Fibroblast of peridontal ligament (primary cell): ENCODE data around the gene LRRC4C.

Source experiments
- DNase-seq: peaks from one replicate; pipeline ENCODE4 v3.0.0-alpha.2; 2010; ENCODE audit errors: extremely low read depth

LRRC4C gene

GRCh38 chr11:41414771-41415440 is 44.5 kb downstream of the LRRC4C start:
- DNase-seq = no peak

- no peak for DNase-seq
Observed at GRCh38 chr11:41413843-41414242, 45.6 kb downstream of the LRRC4C start.

DNA sequence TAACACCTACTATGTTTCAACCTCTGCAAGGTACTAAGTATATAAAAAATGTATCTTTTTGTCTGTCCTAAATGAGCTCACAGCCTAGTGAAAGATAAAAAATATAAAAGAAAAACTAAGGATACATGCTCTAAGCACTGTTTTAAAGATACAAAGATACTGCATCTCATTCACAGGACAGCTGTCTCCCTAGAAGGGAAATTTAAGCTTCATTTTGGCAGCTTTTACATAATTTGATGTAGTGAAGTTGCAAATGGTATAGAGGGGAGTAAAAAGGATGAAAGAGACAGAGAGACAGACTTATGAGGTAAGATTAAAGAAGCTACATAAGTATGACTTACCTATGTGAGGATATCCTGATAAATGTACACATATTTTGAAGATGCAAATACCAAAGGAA is 53.6 kb downstream of the LRRC4C start:
- DNase-seq = no peak

GRCh38 chr11:41404109-41404508 is 55.3 kb downstream of the LRRC4C start:
- DNase-seq = no peak

- no peak for DNase-seq
Observed at GRCh38 chr11:41403458-41403857, 56.0 kb downstream of the LRRC4C start.

DNA sequence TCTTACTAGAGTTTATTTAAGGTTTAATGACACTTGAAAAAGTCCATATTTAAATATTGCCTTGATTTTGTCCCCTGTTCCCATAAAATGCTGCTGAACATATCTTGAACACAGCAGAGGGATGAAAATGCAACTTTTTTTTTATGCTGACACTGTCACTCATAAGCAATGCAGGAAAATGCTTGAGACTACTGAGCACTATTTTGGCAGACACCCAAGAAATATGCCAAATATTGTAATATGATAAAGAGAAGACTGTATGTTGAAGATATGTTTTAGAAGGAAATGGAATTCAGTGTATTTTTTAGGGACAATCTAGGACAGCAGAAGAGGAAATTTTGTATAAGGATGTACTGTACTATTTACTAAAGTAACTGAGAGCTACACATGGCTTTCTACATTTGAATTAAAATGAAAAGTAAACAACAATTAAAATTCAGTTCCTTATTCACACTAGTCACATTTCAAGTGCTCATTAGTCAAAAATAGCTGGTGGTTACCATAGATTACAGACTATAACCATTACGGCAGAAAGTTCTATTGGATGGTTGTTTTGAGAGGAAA is 58.6 kb downstream of the LRRC4C start:
- no peak for DNase-seq

DNA sequence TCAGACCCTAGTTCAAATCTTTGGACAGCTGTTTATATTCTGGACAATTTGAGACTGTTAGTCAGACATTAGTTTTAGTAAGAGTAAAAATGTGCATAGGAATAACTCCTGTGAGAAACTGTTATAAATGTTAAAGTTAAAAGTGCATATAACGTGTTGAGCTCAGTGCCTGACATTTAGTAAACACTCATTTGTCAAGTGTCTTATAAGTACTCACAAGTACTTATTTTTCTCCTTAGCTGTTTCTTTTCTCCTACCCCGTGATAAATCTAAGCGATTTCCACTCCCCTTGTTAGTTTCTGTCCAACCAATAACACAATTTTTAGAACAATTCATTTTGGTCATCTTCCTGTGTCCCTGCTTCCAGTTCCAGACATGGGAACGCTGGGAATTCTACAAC is 59.3 kb downstream of the LRRC4C start:
- no peak for DNase-seq

DNA sequence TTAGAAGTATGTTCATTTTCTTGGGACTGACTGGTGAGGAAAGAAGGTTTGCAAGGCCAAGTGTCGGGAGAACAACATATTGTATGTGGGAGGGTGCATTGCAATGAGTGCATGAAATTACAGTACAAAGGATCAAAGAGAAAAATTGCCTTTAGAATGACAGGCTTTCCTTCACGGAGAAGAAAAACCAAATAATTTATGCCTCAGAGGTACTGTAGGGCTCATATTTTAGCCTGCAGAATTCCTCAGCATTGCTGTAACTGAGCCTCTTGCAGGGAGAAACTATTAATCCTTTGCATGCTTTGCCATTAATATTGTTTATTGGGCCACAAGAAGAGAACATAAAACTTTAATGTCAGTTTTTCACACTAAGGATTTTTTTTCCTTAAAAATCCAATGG is 60.1 kb downstream of the LRRC4C start:
- no peak for DNase-seq

DNA sequence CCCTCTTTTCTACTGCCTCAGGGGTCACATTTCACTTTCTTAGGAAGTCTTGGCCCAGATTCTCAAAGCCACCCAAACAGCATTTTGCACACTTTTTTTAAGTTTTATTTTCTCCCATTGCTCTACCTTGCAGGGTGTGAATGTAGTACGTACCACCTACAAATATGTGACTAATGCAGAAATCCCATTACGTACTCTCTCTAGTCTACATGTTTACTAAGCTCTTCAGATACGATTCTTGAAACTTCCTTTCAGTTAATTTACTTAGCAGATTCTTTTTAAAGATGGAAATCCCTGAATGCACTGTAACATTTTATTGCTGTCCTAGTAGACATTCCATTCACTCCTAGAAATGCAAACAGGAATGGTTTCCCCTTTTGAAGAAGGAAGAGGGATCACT is 61.3 kb downstream of the LRRC4C start:
- DNase-seq = no peak

- no peak for DNase-seq
Observed at GRCh38 chr11:41394521-41395195, 64.8 kb downstream of the LRRC4C start.

GRCh38 chr11:41392596-41392995 is 66.9 kb downstream of the LRRC4C start:
- no peak for DNase-seq

- no peak for DNase-seq
Observed at GRCh38 chr11:41389623-41390130, 69.8 kb downstream of the LRRC4C start.

- no peak for DNase-seq
Observed at GRCh38 chr11:41384329-41384728, 75.1 kb downstream of the LRRC4C start.

DNA sequence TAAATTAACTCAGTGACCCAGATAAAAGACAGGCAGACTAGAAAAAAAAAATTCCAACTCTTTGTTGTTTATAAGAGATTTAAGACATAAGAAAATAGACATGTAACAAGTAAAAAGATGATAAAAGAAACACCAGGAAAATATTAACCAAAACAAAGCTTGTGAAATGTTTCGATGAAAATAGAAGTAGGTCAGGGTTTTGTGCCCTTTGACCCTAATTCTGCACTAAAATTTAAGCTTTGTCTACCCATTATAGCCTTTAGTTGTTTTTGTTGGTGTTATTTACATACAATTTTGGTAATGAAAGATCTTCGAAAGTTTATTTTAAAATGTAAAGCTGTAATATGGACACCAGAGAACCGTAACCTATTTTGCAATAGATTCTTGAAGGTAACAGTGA is 75.7 kb downstream of the LRRC4C start:
- no peak for DNase-seq

GRCh38 chr11:41382927-41383326 is 76.5 kb downstream of the LRRC4C start:
- no peak for DNase-seq

DNA sequence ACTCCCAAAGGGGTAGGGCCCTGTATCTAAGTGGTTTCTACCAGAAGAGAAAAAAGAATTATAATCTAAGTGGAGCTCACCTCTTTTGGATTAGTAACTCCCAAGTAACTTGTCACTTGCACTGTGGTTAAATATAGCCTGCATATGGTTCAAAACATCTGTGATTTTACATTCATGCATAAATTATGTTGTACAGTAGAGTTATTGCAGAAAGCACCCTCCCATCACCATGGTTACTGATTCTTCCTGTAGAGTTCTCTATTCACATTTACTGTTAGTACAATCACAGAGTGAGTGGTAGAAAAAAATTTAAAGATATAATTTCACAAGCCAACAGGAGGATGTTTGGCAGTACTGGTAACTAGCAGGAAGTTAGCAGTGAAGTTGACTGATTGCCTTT is 80.4 kb downstream of the LRRC4C start:
- no peak for DNase-seq

GRCh38 chr11:41377709-41378394 is 81.6 kb downstream of the LRRC4C start:
- no peak for DNase-seq

GRCh38 chr11:41351825-41352224 is 107.6 kb downstream of the LRRC4C start:
- DNase-seq = no peak

- no peak for DNase-seq
Observed at GRCh38 chr11:41346042-41346441, 113.4 kb downstream of the LRRC4C start.

DNA sequence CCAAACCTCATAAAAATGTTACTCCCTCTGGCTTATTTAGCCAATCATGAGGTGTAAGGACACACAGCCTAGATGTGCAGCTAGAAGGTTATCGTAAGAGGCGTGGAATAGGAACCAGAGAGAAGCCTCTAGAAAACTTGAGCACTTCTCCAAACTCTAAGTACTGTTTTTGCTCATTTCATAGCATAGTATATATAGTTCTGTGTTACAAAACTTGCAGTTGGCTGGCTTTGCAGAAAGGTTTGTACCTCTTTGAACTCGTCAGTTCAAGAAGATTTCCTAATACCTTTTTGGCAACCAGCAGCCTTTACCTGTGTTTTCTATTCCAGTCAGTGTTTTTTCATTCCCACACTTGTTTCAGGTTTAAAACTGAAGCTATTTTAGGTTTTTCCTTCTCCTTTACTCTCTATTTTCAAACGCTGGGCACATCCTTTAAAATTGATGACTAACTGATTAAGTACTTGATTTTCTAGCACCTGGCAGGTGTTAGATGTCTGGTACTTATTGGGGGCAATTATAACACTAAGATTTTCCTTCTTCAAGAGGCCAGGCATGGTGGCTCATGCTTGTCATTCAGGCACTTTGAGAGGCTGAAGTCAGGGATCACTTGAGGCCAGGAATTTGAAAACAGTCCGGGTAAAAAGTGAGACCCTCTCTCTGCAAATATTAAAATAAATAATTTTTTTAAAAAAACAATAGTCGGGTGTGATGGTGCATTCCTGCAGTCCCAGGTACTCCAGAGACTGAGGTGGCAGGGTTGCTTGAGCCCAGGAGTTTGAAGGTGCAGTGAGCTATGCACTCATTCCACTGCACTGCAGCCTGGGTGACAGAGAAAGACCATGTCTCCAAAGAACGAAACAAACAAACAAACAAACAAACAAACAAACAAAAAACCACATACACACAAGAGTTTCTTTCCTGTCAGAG is 125.2 kb downstream of the LRRC4C start:
- DNase-seq = no peak

DNA sequence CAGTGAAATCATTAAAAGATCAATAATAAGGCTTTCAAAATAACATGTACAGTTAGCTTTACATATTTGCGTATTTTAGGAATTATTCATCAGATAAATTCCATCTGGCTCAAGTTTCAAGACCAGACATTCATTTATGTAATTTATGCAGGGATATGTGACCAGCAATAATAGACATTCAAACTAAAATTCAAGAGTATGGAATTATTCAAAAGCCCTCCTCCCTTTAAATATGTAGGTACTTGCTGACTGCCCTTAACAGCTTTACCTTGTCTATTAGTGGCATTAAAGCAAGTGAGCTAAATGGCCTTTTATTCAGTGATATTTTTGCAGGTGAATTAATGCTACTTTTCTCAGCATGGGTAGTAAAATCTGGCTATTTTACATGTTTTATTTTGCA is 126.1 kb downstream of the LRRC4C start:
- DNase-seq = no peak

DNA sequence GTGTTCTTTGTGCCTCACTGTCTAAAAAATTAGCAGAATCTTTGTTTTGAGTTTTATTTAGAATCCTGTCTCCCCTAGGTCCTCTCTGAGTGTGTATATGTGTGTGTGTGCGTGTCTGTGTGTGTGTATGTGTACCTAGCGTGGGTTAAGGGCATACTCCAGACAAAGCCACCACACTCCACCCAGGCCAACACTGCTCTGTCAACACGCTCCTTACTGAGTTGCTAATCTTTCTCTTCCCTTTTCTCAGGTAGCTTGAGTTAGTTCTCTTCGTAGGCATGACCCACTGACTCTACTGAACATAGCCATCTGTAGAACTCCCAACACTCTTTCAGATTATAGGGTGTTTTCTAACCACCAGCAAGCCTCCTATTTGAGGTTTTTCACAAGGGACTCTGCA is 131.1 kb downstream of the LRRC4C start:
- no peak for DNase-seq
